GM21423 (cell line): ENCODE results near the gene NTM.

Experiments used
- ATAC-seq: cut with Tn5 transposase; IDR thresholded peaks from one replicate; pipeline ENCODE4 v1.9.1; 2021; ENCODE audit warnings: mild to moderate bottlenecking, moderate library complexity; ENCODE audit not compliant: unreplicated experiment

The NTM gene

DNA sequence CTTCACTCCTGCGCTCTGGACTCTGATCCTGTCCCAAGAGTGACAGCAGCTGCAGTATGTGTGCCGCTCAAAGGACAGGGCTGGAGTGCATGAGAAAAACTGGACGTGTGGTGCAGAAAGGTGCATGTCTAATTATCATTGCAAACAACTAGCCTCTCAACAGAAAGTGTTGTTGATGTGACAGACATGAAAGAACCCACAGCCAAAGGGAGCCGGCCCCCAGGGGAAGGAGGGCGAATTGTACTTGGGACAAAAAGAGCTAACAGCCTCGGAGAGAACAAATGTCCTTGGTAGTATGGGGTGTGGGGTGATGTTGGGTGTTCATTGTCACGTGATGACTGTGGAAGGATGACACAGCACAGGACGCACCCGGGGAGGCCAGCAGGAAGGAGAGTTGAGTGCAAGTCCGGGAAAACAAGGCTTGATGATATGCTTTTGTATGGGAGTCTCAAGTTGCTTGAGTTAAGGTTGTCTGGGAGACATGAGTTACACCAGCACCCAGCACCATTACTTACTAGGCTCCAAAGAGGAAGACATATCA is 325.5 kb downstream of the NTM start:
- no peak for ATAC-seq

DNA sequence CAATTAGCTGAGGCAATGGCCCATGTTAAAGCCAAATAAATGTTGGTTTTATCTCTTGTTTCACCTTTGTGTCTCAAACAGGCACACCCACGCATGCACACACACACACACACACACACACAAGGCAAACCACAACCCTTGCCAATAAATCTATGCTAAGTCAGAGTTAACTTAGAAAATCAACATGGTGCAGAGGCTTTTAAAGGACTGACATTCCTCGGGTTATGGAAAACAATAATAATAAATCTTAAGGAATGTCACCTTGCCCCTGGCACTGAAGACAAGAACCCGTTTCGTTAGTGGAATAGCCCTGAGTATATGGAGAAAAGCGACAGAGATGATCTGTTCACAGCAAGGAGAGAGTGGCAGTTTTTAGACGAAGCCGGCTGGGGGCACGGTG is 326.3 kb downstream of the NTM start:
- ATAC-seq = no peak

DNA sequence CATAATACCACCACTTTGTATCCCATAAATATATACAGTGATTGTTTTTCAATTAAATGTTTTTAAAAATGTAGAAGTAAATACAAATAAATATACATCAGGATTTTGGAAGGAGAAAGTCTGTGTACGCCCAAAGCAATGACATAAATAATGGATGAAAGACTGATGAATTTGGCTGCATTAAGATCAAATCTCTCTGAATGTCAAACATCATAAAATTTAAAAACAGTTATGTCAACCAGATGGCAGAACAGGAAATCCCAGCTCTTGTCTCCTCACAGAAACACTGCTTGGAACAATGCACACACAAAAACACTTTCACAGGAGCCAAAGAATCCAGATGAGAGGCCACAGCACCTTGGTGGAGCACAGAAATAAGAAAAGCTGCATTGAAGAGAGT is 332.9 kb downstream of the NTM start:
- ATAC-seq = no peak

DNA sequence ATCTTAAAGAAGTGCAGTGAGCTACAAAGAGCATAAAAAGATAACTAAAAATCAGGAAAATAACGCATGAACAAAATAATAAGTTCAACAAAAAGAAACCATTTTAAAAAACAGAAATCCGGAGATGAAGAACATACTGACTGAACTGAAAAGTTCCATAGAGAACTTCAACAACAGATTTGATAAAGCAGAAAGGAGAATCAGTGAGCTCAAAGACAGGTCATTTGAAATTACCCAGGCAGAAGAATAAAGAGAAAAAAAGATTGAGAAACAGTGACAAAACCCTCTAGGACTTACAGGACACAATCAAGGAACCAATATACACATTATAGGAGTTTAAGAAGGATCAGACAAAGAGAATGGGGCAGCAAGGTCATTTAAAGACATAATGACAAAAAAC is 334.3 kb downstream of the NTM start:
- ATAC-seq = no peak

DNA sequence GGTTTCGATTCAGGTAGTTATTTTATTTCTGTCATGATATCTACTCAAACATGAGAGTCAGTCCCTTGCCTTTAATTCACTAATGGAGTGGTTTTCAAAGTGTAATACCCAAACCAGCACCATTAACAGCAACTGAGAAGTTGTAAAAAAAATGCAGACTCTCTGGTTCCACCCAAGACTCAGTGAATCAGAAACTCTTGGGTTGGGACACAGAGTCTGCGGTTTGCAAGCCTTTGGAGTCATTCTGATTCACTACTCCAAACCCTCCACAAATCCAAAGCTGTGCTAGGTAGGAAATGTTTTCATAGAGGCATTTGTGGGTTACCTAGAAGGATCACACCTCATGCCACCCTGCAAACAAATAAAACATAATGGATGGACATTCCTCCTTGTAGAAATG is 340.1 kb downstream of the NTM start:
- no peak for ATAC-seq

DNA sequence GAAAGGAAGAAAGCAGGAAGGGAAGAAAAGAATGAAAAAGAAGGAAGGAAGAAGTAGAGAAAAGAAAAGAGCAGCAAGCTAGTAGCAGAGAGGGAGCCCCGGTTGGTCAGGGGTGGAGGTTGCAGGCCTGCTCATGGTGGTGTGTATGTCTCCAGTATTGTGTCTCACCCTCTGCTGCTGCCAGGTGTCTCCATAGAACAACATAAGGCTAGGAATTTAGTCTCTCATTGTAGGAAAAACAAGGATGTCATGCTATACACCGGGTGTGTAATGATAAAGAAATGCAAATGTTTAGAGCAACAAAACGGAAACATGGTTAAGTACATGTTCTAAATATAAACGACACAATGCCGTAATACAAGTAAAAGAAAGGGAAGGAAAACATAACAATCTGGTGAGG is 342.5 kb downstream of the NTM start:
- no peak for ATAC-seq

DNA sequence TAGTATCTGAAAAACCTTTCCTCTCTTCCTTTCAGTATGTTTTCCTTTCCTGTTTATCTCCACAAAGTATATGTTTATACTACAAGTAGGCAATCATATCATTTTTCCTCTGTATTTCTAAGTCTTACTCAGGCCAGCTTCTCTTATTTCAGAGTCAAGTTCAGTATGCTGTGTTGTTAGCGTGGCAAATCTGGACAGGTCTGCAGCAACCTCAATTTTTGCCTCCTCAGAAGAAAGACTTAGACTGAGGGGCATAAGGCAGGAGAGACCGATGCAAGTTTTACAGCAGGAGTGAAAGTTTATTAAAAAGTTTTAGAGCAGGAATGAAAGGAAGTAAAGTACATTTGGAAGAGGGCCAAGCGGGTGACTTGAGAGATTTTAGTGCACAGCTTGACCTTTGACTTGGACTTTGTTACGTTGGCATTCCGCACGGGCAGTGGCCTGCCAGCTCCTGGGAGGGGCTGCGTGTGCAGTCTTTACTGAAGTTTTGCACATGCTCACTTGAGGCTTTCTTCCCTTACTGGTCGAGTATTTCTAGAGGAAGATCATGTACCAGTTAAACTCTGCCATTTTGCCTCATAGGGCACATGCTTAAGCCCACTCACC is 343.2 kb downstream of the NTM start:
- ATAC-seq = no peak

DNA sequence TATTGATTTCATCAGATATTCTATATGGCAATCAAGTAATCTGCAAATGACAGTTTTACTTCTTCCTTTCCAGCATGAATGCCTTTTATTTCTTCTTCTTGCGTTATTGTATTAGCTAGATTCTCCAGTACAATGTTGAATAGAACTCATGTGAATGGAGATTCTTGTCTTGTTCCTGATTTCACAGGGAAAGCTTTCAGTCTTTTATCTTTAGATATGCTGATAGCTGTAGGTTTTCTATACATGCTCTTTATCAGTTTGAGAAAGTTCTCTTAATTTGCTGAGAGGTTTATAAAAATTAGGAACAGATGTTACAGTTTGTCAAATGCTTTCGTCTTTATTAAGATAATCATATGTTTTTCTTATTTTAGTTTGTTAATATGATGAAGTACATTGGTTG is 347.2 kb downstream of the NTM start:
- ATAC-seq = no peak

DNA sequence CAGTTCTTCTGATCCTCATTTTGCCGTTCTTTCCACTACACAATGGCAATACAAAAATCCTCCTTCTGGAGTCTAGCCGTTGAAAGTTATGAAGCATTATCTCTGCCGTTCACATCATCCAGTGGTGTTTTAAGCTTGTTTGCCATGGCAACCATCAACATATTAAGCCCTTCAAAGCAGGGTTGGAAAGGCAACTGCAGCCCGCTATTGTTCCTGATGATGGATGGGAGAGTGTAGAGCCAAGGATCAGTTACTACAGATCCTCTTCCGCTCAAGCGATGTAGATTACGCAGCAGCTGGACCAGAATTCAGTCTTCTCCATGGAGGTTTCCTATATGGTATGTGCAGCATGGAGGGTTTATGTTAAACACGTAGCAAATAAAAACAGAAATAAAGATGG is 352.7 kb downstream of the NTM start:
- no peak for ATAC-seq

DNA sequence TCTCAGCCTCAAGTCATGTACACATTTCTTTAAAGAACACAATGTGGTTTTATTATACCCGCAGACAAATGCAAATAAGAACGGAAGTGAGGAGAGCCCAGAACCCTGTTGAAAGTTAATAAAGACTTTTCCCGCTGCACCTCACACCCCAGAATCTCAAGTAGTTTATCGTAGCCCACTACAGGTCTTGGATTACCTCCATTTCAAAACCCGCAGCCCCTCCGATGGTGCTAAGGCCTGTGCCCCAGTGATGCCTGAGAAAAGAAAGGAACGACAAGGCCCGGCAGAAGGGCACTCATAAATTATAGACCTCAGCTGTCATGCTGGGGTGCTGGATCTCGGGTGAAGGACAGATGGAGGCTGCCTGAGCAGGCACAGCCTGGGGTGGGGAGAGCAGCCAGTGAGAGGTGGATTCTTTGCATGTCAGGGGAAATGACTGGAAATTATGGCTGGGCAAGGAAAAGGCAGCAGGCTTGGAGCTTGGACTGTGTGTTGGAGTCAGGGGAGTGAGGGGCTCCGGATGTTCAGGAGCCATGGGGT is 354.1 kb downstream of the NTM start:
- no peak for ATAC-seq

DNA sequence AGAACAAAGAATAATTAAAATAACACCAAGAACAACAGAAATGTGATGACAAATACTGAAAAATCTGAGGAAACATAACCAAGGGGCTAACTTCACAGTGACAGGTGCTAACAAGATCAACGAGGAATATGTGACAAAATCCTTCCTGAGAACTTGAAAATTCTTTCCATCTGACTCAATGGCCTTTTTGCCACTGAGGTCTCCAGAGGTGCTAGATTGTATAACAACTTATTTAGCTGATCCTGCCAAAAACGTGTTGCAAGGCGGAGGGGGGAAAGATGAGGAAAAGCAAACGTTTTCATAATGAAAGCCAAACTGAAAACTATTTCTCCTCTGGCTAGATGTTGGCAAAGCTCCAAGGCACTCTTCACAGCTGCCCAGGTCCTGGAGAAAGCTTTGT is 364.5 kb downstream of the NTM start:
- no peak for ATAC-seq

DNA sequence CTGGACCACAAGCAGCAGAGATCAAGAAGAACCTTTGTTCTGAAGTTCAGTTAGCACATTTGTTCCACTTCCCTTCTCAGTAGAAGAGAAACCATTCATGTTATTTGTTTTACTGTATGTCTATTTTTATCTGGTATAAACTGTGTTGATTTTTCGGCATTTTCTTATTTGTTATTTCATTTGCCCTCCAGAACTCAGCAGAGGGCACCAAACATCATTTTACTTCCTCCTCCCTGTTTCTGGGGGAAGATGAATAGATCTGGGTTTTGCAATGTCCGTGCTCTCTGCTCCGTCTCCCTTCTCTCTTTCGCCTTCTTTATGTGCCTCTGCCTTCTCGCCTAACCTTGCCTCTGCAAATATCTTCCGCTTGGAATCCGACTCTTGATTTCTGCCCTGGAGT is 366.9 kb downstream of the NTM start:
- no peak for ATAC-seq

DNA sequence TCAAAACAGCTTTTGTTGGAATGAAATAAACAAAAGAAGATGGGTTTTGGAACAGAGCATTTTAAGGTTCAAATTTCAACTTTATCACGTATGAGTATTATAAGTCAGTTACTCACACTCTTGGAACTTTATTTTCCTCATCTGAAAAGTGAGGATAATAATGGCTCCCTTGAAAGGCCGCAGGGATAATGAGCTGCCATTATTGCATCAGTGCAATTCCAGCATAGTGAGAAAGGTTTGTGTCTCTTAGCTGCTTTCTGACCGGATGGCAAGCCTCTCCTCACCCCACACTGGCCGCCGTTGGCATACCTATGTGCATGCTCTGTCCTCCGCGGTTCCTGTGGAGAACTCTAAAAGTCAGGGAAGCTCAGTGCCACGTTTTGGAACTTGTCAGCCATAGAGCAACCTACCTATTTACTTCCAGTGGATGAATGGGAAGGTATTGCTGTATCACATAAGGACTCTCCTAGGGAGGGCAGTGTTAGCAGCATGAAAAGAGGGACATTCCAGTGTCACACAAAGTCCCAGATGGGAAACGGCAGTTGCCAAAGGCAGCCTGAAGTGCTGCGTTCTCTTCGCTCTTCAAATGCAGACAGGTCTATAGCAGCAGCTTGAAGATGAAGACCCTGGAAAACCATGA is 368.9 kb downstream of the NTM start:
- no peak for ATAC-seq

DNA sequence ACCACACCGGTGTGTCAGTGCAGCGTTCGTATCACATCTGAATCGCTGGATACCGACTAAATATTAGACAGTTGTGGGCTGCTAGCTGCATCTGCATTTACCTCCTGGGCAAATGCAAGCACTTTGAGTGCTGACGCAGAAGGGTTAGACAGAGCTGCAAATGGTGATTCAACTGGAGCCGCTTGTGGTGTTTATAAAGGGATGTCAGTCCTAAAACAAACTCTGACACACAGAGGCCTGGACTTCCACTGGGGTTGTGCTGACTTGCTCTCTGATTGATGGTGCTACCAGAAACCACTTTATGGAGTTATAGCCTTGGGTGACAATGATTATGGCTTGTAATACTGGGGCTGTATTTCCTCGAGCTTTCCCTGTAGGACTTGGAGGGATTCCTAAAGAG is 374.4 kb downstream of the NTM start:
- ATAC-seq = no peak

DNA sequence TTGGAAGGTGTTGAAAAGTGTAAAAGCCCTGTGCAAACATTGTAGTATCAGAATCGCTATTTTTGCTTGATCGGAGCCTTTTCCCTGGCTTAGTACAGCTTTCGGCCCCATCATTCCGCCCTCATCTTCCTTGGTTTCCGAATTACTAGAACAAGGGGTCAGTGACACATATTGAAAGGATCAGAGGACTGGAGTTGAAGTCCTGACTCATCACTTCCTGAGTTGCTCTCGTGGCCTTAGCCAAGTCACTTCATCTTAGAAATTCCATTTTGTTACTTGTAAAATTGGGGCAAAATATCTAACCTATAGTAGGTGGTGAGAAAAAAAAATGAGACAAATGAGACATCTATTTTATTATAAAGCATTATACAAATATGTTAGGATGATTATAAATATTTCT is 375.0 kb downstream of the NTM start:
- no peak for ATAC-seq

DNA sequence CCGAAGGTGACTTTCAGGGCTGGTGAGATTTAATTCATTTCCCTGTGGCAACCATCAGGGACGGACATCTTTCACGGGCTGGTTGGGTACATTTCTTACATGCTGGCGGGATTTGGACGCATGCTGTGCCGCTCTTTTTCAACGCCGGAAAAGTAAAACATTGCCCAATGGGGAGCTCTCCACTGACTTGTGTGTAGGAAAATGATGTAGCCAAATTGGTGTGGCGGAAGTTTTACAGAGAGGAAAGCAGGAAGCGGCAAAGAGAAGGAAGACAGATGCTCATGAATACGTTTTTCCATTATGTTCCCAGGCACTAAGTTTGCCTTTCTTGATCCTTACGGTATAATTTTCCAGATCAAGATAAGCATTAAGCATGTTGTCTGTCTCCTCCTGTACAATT is 375.8 kb downstream of the NTM start:
- ATAC-seq = no peak

DNA sequence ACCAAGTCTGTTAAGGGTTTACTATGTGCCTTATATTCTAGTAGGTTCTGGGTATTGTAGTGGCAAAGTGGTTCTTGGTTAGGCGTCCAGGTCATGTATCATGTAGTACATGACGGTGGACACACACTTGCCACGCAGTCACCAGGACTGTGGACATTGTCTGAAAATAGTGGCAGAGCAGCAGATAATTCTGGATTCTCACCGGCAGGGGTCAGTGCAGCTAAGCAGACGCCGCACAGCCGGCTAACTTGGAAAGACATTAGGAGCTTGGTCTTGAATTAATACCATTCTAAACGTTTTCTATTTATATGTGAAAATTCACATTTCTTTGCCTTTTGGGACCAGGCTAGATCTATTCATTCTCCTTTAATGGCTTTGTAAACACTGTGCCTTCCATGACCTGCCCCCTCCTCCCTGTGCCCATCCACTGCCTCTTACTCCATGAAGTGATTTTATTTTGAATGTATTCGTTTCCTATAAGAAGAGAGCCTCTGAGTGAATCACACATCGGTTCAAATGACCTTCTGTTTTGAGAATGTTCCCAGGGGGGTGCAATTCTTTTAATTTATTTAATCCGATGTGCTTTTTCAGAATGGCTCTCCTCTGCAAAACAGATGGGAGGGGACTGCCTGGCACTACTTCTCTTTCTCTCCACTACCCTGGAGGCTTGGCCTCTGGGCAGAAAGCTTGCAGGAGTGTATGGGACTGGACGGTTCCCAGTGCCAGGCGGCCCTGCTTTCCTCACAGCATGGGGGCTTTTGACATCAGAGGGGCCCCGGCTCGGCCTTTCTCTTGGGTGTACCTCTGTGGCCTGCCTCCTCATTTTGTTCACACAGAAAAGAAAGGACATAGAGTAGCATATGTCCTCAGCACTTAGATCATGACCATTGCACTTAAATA is 378.0 kb downstream of the NTM start:
- peak; percentile 63 for ATAC-seq

DNA sequence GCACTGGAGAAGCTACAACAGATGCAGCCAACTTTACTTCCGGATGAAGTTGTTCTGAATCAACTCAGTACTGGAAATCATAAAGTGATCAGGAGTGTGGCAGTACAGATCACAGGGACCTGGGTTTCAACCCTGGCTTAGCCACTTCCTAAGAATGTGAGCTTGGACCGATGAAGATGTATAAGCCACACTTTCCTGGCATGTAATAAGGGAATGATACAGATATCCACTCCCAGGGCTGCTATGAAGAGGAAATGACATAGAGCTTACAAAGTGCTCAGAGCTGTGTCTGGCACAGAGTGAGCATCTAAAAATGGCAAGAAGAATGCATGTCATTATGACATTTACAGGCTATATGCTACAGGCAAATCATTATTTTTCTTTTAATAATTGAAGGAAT is 378.7 kb downstream of the NTM start:
- no peak for ATAC-seq

DNA sequence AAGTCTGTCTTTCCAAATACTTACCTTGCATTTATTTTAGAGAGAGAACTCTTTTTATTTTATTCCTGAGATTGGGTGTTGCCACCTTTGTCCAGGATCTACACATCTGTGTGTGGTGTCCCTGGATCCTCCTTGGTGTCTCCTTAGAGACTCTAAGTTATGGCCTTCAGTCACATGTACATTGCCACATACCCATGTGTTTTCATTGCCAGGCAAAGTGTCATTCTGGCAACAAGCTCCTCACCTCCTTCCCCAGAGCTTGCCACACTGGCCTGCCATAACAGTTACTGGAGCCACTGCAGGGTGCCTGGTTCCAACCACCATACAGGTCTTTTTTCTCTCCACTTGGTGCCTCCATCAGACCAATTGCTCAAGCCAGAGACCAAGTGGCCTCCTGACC is 379.7 kb downstream of the NTM start:
- no peak for ATAC-seq

DNA sequence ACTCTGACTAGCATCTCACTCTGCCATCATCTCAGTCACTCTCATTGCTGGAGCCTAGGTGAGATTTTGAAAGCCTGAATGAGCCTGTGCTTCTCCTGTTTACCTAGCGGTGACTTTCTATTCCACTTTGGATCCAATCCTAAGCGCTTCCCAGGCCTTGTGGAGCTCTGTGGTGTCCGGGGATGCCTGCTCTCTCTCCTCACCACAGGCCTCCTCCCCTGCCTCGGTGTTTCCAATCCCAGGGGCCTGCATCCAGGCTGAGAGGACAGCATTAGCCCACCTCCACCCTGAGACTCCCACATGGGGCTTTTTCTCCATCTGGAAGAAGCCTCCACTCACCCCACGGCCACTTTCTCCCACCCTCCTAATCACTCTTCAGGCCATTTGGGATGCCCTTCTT is 380.3 kb downstream of the NTM start:
- ATAC-seq = no peak

DNA sequence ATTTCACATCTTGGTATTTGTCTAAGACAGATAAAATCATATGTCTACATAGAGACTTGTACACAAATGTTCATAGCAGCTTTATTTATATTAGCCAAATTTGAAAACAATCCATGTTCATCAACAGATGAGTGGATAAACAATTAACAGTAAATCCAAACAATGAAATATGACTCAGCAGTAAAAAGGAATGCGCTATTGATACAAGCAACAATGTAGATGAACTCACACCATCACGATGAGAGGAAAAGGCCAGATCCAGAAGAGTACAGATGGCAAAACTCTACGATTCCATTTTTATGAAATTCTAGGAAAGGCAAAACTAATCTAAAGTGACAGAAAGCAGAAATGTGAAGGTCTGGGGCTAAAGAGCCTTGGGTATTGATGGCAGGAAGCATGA is 384.3 kb downstream of the NTM start:
- ATAC-seq = no peak
